Measurements from ENCODE around the gene MEGF11.

MEGF11 gene

GRCh38 chr15:66101715-66102395 is 151.7 kb downstream of the MEGF11 start:
- ChIA-PET POLR2A (no interaction called here), CTCF (interaction anchor here (0.9 kb wide), 1 partner anchor 11 kb away, joined by 3 read pairs; no protein-coding TSS in a partner anchor)
- no peak for TF ChIP-seq CTCF (IDR thresholded peaks at IDR 0.05; ENCODE audit: control extremely low read depth, extremely low read depth, low read depth, missing control alignments)
- no peak for DNase-seq (ENCODE audit: extremely low spot score)

DNA sequence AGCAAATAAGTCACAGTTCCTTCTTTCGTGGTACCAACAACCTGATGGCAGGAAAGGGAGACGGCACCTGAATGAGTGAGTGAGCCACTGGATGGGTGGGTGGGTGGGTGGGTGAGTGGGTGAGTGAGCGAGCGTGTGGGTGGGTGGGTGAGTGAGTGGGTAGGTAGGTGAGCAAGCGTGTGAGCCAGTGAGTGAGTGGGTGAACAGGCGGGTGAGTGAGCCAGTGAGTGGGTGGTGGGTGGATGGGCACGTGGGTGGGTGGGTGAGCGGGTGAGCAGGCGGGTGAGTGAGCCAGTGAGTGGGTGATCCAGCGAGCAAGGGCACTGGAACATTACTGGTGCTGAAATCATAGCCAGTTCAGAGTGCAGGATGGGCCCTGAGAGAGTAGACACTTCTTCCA is 152.8 kb downstream of the MEGF11 start:
- CTCF ChIA-PET: interaction anchor here (0.9 kb wide), 1 partner anchor 10 kb away, joined by 3 read pairs; no protein-coding TSS in a partner anchor

GRCh38 chr15:66099950-66100671 is 153.4 kb downstream of the MEGF11 start:
- ChIA-PET CTCF (no interaction called here), POLR2A (no interaction called here)
- no peak for DNase-seq (ENCODE audit: extremely low spot score)

More for the DNA sequence above, 152.8 kb downstream of the MEGF11 start:
- POLR2A ChIA-PET: no interaction called here
- no peak for TF ChIP-seq CTCF (IDR thresholded peaks at IDR 0.05; ENCODE audit: control extremely low read depth, extremely low read depth, low read depth, missing control alignments)
- DNase-seq (ENCODE audit: extremely low spot score): no peak

GRCh38 chr15:66098022-66098363 is 155.6 kb downstream of the MEGF11 start:
- CTCF ChIA-PET: interaction anchor here (1.2 to 1.4 kb wide), 2 partner anchors 9 to 52 kb away, joined by 3 to 4 read pairs; no protein-coding TSS in a partner anchor
- no peak for TF ChIP-seq CTCF (IDR thresholded peaks at IDR 0.05; ENCODE audit: control extremely low read depth, extremely low read depth, low read depth, missing control alignments)

More at GRCh38 chr15:66099950-66100671, 153.4 kb downstream of the MEGF11 start:
- no peak for TF ChIP-seq CTCF (IDR thresholded peaks at IDR 0.05; ENCODE audit: control extremely low read depth, extremely low read depth, low read depth, missing control alignments)

GRCh38 chr15:66097151-66098021 is 156.2 kb downstream of the MEGF11 start:
- no peak for DNase-seq (ENCODE audit: extremely low spot score)
- ChIA-PET POLR2A (no interaction called here), CTCF (interaction anchor here (1.2 to 1.4 kb wide), 2 partner anchors 8 to 51 kb away, joined by 3 to 4 read pairs; no protein-coding TSS in a partner anchor)
- TF ChIP-seq CTCF (IDR thresholded peaks at IDR 0.05; ENCODE audit: control extremely low read depth, extremely low read depth, low read depth, missing control alignments): no peak

More at GRCh38 chr15:66098022-66098363, 155.6 kb downstream of the MEGF11 start:
- POLR2A ChIA-PET: no interaction called here
- no peak for DNase-seq (ENCODE audit: extremely low spot score)

DNA sequence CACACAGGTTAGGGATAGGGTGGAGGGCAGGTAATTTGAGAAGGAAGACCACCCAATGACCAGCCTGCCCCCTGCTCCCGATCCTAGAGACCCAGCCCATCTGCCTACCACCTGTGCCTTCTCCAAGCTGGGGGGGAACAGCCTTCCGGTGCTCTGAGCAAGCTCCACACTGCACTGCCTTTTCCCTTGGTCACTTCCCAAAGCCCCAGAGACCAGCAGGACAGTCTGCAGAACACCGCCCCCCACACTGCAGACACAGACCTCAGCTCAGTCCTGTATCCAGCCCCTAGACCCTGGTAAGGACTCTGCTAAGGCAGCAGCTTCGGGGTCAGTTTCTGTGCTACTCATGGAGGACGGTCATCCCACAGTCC is 156.9 kb downstream of the MEGF11 start:
- DNase-seq (ENCODE audit: extremely low spot score): no peak
- ChIA-PET CTCF (no interaction called here), POLR2A (no interaction called here)
- TF ChIP-seq CTCF (IDR thresholded peaks at IDR 0.05; ENCODE audit: control extremely low read depth, extremely low read depth, low read depth, missing control alignments): no peak
